HepG2 (cell line): ENCODE measurements around the gene BSG. TPM values are rescaled to one million over a fixed set of nuclear protein-coding genes. Genes with fewer than 3 reads are reported as not detected.

Experiments
- ARNTL ChIP-seq: sonication (generic); formaldehyde crosslinking; IDR thresholded peaks from 2 replicates; pipeline ENCODE4 v1.4.0; 2020; ENCODE audit warnings: mild to moderate bottlenecking, missing genetic modification reagents
- ASH2L ChIP-seq: fragments of 300-600, 200-600 bp; sonication (generic); IDR thresholded peaks from 2 replicates; pipeline ENCODE4 v1.7.0; 2017; ENCODE audit warnings: low read depth, mild to moderate bottlenecking, moderate library complexity, mixed read lengths, low read length; ENCODE audit not compliant: insufficient read length
- CAMTA2 ChIP-seq: sonication (generic); formaldehyde crosslinking; IDR thresholded peaks from 2 replicates; pipeline ENCODE4 v1.4.0; 2020; ENCODE audit warnings: mild to moderate bottlenecking, missing genetic modification reagents, borderline replicate concordance
- ETV5 ChIP-seq: IDR thresholded peaks from 2 replicates; pipeline ENCODE4 v1.6.1; 2018; ENCODE audit warnings: missing biosample characterization, missing genetic modification reagents, inconsistent platforms, borderline replicate concordance
- MIER2 ChIP-seq: IDR thresholded peaks from 2 replicates; pipeline ENCODE4 v1.6.1; 2016; ENCODE audit warnings: missing biosample characterization, missing genetic modification reagents
- MXI1 ChIP-seq: IDR thresholded peaks from 3 replicates; pipeline ENCODE4 v1.6.1; 2012; ENCODE audit warnings: low read depth, low read length, inconsistent platforms, borderline replicate concordance
- NFIB ChIP-seq: sonication (generic); formaldehyde crosslinking; IDR thresholded peaks from 2 replicates; pipeline ENCODE4 v1.9.0; 2021; ENCODE audit warnings: missing genetic modification reagents, mild to moderate bottlenecking, borderline replicate concordance
- ZNF776 ChIP-seq: sonication (generic); formaldehyde crosslinking; IDR thresholded peaks from 2 replicates; pipeline ENCODE4 v1.4.0; 2020; ENCODE audit warnings: mild to moderate bottlenecking, missing genetic modification reagents
- ZNF790 ChIP-seq: sonication (generic); formaldehyde crosslinking; IDR thresholded peaks from 2 replicates; pipeline ENCODE4 v1.8.0; 2022; ENCODE audit warnings: missing genetic modification reagents, mild to moderate bottlenecking, borderline replicate concordance
- ZNF883 ChIP-seq: sonication (generic); formaldehyde crosslinking; IDR thresholded peaks from 2 replicates; pipeline ENCODE4 v1.5.1; 2020; ENCODE audit warnings: mild to moderate bottlenecking, missing genetic modification reagents; ENCODE audit errors: not compliant biosample characterization
- polyA plus RNA-seq, 8 experiments: library from polyadenylated mRNA; depleted of rRNA in 3 of 8; stranded (reverse) in 7 of 8; unstranded in 1 of 8; fragments of >200 nt; fragmentation: Illumina TruSeq in 4 of 8; extraction: Trizol in 4 of 8; gene quantifications; 2 replicates each; pipeline versions ENCODE4 v1.2.1 to v1.2.3, GENCODE V29; 2011 to 2016; ENCODE audit warnings: low read depth in 4 of 8, missing spikeins in 1 of 8, mixed read lengths in 1 of 8; ENCODE audit not compliant: insufficient read depth in 1 of 8
- total RNA-seq, 5 experiments: library from RNA; depleted of rRNA; stranded (reverse); fragments of >200 nt; fragmentation: Illumina TruSeq; extraction: Trizol; gene quantifications; 2 replicates each; pipeline ENCODE4 v1.2.3, GENCODE V29; 2016; ENCODE audit warnings: low read depth in 1 of 5
- TF ChIP-seq, protein P1 (sequence below): IDR thresholded peaks from 2 replicates; pipeline ENCODE4 v1.6.1; 2012; ENCODE audit warnings: low read length, improper control_type of control experiment
- TF ChIP-seq, protein P2 (sequence below), 2 experiments: sonication (generic) in 1 of 2; formaldehyde crosslinking in 1 of 2; IDR thresholded peaks; 2 replicates each; pipeline versions ENCODE4 v1.4.0 to v1.6.1; 2016 to 2020; ENCODE audit warnings: borderline replicate concordance in 1 of 2, low read depth in 1 of 2, mild to moderate bottlenecking in 1 of 2, missing genetic modification reagents in 1 of 2
- TF ChIP-seq, protein P3 (sequence below): sonication (generic); formaldehyde crosslinking; IDR thresholded peaks from 2 replicates; pipeline ENCODE4 v1.5.1; 2020; ENCODE audit warnings: missing genetic modification reagents, mild to moderate bottlenecking, borderline replicate concordance
- TF ChIP-seq, protein P4 (sequence below): sonication (generic); formaldehyde crosslinking; IDR thresholded peaks from 2 replicates; pipeline ENCODE4 v1.4.0; 2020; ENCODE audit warnings: mild to moderate bottlenecking, missing genetic modification reagents
- TF ChIP-seq, protein P5 (sequence below): sonication (generic); formaldehyde crosslinking; IDR thresholded peaks from 2 replicates; pipeline ENCODE4 v1.4.0; 2020; ENCODE audit warnings: missing genetic modification reagents

Gene BSG
- total and polyA plus RNA-seq, 2 of the 13 experiments (the other 11 are each of a cell fraction or from before 2014, with no cell fraction given): 309 to 754 TPM

DNA sequence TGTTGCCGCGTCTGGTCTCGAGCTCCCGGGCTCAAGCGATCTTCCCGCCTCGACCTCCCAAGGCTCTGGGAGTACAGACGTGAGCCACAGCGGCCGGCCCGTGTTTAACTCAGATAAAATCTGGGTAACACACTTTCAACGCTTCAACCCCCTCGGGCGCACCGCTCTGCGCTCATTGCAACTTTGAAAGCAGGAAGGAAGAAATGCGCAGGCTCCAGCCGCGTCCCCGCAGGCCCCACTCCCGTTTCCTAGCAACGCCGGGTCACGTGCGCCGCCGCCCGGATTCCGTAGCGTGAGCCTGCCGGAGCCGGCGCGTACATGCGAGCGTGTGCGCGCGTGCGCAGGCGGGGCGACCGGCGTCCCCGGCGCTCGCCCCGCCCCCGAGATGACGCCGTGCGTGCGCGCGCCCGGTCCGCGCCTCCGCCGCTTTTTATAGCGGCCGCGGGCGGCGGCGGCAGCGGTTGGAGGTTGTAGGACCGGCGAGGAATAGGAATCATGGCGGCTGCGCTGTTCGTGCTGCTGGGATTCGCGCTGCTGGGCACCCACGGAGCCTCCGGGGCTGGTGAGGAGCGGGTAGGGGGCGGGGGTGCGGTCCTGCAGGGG is at the start of gene BSG (continued):
- TF ChIP-seq, protein P1, sequence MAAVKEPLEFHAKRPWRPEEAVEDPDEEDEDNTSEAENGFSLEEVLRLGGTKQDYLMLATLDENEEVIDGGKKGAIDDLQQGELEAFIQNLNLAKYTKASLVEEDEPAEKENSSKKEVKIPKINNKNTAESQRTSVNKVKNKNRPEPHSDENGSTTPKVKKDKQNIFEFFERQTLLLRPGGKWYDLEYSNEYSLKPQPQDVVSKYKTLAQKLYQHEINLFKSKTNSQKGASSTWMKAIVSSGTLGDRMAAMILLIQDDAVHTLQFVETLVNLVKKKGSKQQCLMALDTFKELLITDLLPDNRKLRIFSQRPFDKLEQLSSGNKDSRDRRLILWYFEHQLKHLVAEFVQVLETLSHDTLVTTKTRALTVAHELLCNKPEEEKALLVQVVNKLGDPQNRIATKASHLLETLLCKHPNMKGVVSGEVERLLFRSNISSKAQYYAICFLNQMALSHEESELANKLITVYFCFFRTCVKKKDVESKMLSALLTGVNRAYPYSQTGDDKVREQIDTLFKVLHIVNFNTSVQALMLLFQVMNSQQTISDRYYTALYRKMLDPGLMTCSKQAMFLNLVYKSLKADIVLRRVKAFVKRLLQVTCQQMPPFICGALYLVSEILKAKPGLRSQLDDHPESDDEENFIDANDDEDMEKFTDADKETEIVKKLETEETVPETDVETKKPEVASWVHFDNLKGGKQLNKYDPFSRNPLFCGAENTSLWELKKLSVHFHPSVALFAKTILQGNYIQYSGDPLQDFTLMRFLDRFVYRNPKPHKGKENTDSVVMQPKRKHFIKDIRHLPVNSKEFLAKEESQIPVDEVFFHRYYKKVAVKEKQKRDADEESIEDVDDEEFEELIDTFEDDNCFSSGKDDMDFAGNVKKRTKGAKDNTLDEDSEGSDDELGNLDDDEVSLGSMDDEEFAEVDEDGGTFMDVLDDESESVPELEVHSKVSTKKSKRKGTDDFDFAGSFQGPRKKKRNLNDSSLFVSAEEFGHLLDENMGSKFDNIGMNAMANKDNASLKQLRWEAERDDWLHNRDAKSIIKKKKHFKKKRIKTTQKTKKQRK: no peak
- TF ChIP-seq CAMTA2 (no peak), ASH2L (no peak), ZNF883 (no peak), MIER2 (CRISPR knock-in tag) (no peak), MXI1 (peak; percentile 93), NFIB (CRISPR knock-in tag) (no peak), ETV5 (no peak; the same call in 1 of the 2 replicates), ARNTL (peak; percentile 77), ZNF790 (CRISPR knock-in tag) (peak; percentile 54; the same call in 1 of the 2 replicates), ZNF776 (peak; percentile 73; the same call in 1 of the 2 replicates)
- TF ChIP-seq, protein P2, sequence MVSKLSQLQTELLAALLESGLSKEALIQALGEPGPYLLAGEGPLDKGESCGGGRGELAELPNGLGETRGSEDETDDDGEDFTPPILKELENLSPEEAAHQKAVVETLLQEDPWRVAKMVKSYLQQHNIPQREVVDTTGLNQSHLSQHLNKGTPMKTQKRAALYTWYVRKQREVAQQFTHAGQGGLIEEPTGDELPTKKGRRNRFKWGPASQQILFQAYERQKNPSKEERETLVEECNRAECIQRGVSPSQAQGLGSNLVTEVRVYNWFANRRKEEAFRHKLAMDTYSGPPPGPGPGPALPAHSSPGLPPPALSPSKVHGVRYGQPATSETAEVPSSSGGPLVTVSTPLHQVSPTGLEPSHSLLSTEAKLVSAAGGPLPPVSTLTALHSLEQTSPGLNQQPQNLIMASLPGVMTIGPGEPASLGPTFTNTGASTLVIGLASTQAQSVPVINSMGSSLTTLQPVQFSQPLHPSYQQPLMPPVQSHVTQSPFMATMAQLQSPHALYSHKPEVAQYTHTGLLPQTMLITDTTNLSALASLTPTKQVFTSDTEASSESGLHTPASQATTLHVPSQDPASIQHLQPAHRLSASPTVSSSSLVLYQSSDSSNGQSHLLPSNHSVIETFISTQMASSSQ (IDR thresholded peaks at IDR 0.05; ENCODE audit: low read depth): no peak
- TF ChIP-seq, protein P2 (CRISPR knock-in tag; IDR thresholded peaks at IDR 0.05; ENCODE audit: borderline replicate concordance): no peak
- TF ChIP-seq, protein P3, sequence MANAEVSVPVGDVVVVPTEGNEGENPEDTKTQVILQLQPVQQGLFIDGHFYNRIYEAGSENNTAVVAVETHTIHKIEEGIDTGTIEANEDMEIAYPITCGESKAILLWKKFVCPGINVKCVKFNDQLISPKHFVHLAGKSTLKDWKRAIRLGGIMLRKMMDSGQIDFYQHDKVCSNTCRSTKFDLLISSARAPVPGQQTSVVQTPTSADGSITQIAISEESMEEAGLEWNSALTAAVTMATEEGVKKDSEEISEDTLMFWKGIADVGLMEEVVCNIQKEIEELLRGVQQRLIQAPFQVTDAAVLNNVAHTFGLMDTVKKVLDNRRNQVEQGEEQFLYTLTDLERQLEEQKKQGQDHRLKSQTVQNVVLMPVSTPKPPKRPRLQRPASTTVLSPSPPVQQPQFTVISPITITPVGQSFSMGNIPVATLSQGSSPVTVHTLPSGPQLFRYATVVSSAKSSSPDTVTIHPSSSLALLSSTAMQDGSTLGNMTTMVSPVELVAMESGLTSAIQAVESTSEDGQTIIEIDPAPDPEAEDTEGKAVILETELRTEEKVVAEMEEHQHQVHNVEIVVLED (CRISPR knock-in tag): peak; percentile 91
- TF ChIP-seq, protein P4, sequence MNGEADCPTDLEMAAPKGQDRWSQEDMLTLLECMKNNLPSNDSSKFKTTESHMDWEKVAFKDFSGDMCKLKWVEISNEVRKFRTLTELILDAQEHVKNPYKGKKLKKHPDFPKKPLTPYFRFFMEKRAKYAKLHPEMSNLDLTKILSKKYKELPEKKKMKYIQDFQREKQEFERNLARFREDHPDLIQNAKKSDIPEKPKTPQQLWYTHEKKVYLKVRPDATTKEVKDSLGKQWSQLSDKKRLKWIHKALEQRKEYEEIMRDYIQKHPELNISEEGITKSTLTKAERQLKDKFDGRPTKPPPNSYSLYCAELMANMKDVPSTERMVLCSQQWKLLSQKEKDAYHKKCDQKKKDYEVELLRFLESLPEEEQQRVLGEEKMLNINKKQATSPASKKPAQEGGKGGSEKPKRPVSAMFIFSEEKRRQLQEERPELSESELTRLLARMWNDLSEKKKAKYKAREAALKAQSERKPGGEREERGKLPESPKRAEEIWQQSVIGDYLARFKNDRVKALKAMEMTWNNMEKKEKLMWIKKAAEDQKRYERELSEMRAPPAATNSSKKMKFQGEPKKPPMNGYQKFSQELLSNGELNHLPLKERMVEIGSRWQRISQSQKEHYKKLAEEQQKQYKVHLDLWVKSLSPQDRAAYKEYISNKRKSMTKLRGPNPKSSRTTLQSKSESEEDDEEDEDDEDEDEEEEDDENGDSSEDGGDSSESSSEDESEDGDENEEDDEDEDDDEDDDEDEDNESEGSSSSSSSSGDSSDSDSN (CRISPR knock-in tag): peak; percentile 73
- TF ChIP-seq, protein P5, sequence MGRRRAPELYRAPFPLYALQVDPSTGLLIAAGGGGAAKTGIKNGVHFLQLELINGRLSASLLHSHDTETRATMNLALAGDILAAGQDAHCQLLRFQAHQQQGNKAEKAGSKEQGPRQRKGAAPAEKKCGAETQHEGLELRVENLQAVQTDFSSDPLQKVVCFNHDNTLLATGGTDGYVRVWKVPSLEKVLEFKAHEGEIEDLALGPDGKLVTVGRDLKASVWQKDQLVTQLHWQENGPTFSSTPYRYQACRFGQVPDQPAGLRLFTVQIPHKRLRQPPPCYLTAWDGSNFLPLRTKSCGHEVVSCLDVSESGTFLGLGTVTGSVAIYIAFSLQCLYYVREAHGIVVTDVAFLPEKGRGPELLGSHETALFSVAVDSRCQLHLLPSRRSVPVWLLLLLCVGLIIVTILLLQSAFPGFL (CRISPR knock-in tag): no peak
